H1 (cell line): ENCODE measurements around the gene ZNF358. TPM values are rescaled to one million over a fixed set of nuclear protein-coding genes. Genes with fewer than 3 reads are reported as not detected.

Experiments used
- CHD1 ChIP-seq: IDR thresholded peaks from 2 replicates; pipeline ENCODE4 v1.6.1; 2012; ENCODE audit warnings: low read depth, low read length, improper control_type of control experiment
- HDAC2 ChIP-seq, 2 experiments: fragments of 300-600 bp in 1 of 2; sonication (generic) in 1 of 2; IDR thresholded peaks; 2 replicates each; pipeline ENCODE4 v1.6.1; 2011 to 2012; ENCODE audit warnings: low read depth in 2 of 2, low read length in 2 of 2, mild to moderate bottlenecking in 2 of 2, moderate library complexity in 2 of 2, borderline replicate concordance in 1 of 2, inconsistent platforms in 1 of 2
- PHF8 ChIP-seq: fragments of 200-600 bp; sonication (generic); conservative IDR thresholded peaks from 2 replicates; pipeline ENCODE4 v1.7.1; 2012; ENCODE audit warnings: low read depth, mild to moderate bottlenecking, inconsistent platforms, low read length, moderate library complexity
- TEAD4 ChIP-seq: IDR thresholded peaks from 2 replicates; pipeline ENCODE4 v1.6.1; 2012; ENCODE audit warnings: low read depth, low read length, inconsistent platforms, mixed read lengths
- polyA plus RNA-seq, 7 experiments: library from polyadenylated mRNA; depleted of rRNA in 3 of 7; stranded (reverse) in 5 of 7; unstranded in 2 of 7; fragments of >200 nt in 5 of 7; fragments of 200-250 nt in 2 of 7; gene quantifications; 1 replicate in 5 of 7; 2 replicates in 1 of 7; 4 replicates in 1 of 7; pipeline versions ENCODE4 v1.2.1 to v1.2.3, GENCODE V29; 2011 to 2013; ENCODE audit warnings: missing spikeins in 2 of 7, mixed read lengths in 2 of 7
- total RNA-seq: library from RNA; stranded (reverse); fragmentation: NEBNext Ultra II Directional; extraction: Animal tissue kit (Norgen Biotek cat#: 25700); gene quantifications from 2 replicates; pipeline ENCODE4 v1.2.1, GENCODE V29; 2021

ZNF358 gene
- total and polyA plus RNA-seq, 2 of the 8 experiments (the other 6 are each of a cell fraction or from before 2014, with no cell fraction given), result 40.0 to 60.3 TPM

DNA sequence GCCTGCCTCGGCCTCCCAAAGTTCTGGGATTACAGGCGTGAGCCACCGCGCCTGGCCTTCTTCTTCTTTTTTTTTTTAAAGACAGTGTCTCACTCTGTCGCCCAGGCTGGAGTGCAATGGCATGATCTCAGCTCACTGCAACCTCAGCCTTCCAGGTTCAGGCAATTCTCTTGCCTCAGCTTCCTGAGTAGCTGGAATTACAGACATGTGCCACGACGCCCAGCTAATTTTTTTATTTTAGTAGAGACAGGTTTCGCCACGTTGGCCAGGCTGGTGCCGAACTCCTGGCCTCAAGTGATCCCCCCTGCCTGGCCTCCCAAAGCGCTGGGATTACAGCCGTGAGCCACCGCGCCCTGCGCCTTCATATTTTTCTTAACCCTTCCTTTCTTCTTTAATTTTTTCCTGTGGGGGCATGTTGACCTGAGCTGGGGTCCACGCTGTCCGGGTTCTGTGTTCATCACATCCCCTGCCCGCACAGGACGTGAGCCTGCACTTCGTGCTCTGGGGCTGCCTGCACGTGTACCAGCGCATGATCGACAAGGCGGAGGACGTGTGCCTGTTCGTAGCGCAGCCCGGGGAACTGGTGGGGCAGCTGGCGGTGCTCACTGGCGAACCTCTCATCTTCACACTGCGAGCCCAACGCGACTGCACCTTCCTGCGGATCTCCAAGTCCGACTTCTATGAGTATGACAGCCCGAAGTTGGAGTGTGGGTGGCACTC lies 33.7 kb downstream of the ZNF358 start (continued):
- TF ChIP-seq PHF8 (no peak), CHD1 (no peak), HDAC2 (IDR thresholded peaks at IDR 0.05; ENCODE audit: borderline replicate concordance in 1 of 2, low read depth in 2 of 2, low read length in 2 of 2) (no peak), TEAD4 (no peak)
